Endothelial cell of umbilical vein (primary cell): ENCODE results near the gene KLHL21.

Experiments
- FOS ChIP-seq: IDR thresholded peaks from 2 replicates; pipeline ENCODE4 v1.6.1; 2011; ENCODE audit warnings: mild to moderate bottlenecking, low read length, moderate library complexity, borderline replicate concordance; ENCODE audit not compliant: insufficient read depth
- POLR2A ChIP-seq: IDR thresholded peaks from 2 replicates; pipeline ENCODE4 v1.6.1; 2012; ENCODE audit warnings: low read depth, mild to moderate bottlenecking, control low read depth, low read length
- POLR2AphosphoS5 ChIP-seq: IDR thresholded peaks from 2 replicates; pipeline ENCODE4 v1.6.1; 2012; ENCODE audit warnings: low read depth, mild to moderate bottlenecking, control low read depth, low read length, moderate library complexity; ENCODE audit not compliant: insufficient read depth

GRCh38 chr1:6596886-6597776 is 5.5 kb downstream of the KLHL21 start:
- no peak for TF ChIP-seq POLR2AphosphoS5
- TF ChIP-seq FOS, result no peak
- no peak for TF ChIP-seq POLR2A
